Spleen (tissue), 11 donors: ENCODE measurements around the gene PGLYRP2. TPM values are rescaled to one million over a fixed set of nuclear protein-coding genes. Genes with fewer than 3 reads are reported as not detected.

Source experiments
- DNase-seq: peaks from one replicate; pipeline ENCODE4 v3.0.0-alpha.2; 2020
- H3K27ac ChIP-seq, 8 donors: fragments of 200-600 bp; sonication (generic) in 7 of 8; 1 replicate in 4 of 8; 2 replicates in 4 of 8; pipeline versions ENCODE4 v1.5.0 to v1.8.0; 2016 to 2021; ENCODE audit warnings: inconsistent platforms in 4 of 8, mild to moderate bottlenecking in 4 of 8, moderate library complexity in 1 of 8
- H3K27me3 ChIP-seq, 7 donors: fragments of 200-600 bp; sonication (generic) in 6 of 7; replicated peaks in 1 of 7; 1 replicate in 4 of 7; 2 replicates in 3 of 7; pipeline versions ENCODE4 v1.5.0 to v1.8.0; 2016 to 2021; ENCODE audit warnings: inconsistent platforms in 3 of 7, mild to moderate bottlenecking in 1 of 7
- H3K36me3 ChIP-seq, 6 donors: fragments of 200-600 bp; sonication (generic) in 5 of 6; 1 replicate in 4 of 6; 2 replicates in 2 of 6; pipeline versions ENCODE4 v1.5.0 to v1.8.0; 2016 to 2021; ENCODE audit warnings: inconsistent platforms in 2 of 6
- H3K4me1 ChIP-seq, 6 donors: fragments of 200-600 bp; sonication (generic) in 5 of 6; 1 replicate in 3 of 6; 2 replicates in 3 of 6; pipeline versions ENCODE4 v1.5.0 to v1.8.0; 2016 to 2021; ENCODE audit warnings: inconsistent platforms in 3 of 6
- H3K4me3 ChIP-seq, 8 donors: fragments of 200-600 bp; sonication (generic) in 7 of 8; 1 replicate in 4 of 8; 2 replicates in 4 of 8; pipeline versions ENCODE4 v1.5.0 to v1.8.0; 2016 to 2021; ENCODE audit warnings: inconsistent platforms in 4 of 8, mild to moderate bottlenecking in 4 of 8, moderate library complexity in 2 of 8
- H3K9me3 ChIP-seq, 8 donors: fragments of 200-600 bp; sonication (generic) in 7 of 8; 1 replicate in 4 of 8; 2 replicates in 4 of 8; pipeline versions ENCODE4 v1.5.0 to v1.8.0; 2016 to 2021; ENCODE audit warnings: inconsistent platforms in 4 of 8
- CTCF ChIP-seq, 11 experiments: fragments of 200-600 bp in 7 of 11; fragments of 450-650 bp in 4 of 11; sonication (generic) in 4 of 11; IDR thresholded peaks in 8 of 11; conservative IDR thresholded peaks in 3 of 11; 1 replicate in 7 of 11; 2 replicates in 4 of 11; pipeline versions ENCODE4 v1.4.0 to v1.8.0; 2016 to 2021; ENCODE audit warnings: antibody characterized with exemption in 11 of 11, inconsistent platforms in 4 of 11, mild to moderate bottlenecking in 1 of 11
- POLR2A ChIP-seq, 3 donors: fragments of 450-650 bp; IDR thresholded peaks; one replicate each; pipeline ENCODE4 v1.5.1; 2017; ENCODE audit warnings: antibody characterized with exemption in 3 of 3, mild to moderate bottlenecking in 1 of 3
- POLR2AphosphoS5 ChIP-seq, 3 donors: sonication (generic); formaldehyde crosslinking; IDR thresholded peaks; one replicate each; pipeline ENCODE4 v1.5.1; 2017; ENCODE audit warnings: antibody characterized with exemption in 3 of 3
- WGBS, 5 donors: extraction: QIAGEN DNeasy Blood & Tissue Kit in 3 of 5; methylation state at CpG; one replicate each; pipeline versions ENCODE4 v1.1.5 to v1.1.7; 2013 to 2018; 5-methylcytosine and 5-hydroxymethylcytosine counted together
- intact Hi-C: fragments of 100-400 bp; cut with DNase I; formaldehyde crosslinking; loops from one replicate; pipeline ENCODE4 v1.15.0; 2023; ENCODE audit warnings: low total_unique reads
- polyA plus RNA-seq, 3 donors: library from polyadenylated mRNA; stranded (reverse); fragments of 200-250 nt; gene quantifications; one replicate each; pipeline ENCODE4 v1.2.1, GENCODE V29; 2013
- total RNA-seq, 7 donors: library from RNA; depleted of rRNA in 3 of 7; stranded (reverse); fragments of >200 nt in 3 of 7; fragmentation: NEBNext Ultra II Directional in 4 of 7; extraction: Animal tissue kit (Norgen Biotek cat#: 25700) in 4 of 7; gene quantifications; one replicate each; pipeline versions ENCODE4 v1.1.0 to v1.2.1, GENCODE V29; 2016 to 2021
- donor health status: healthy with polysubstance abuse.
- donor health status: DM: no; HTN: no; CAD: no; lungs with moderate emphysema.
- donor health status: DM: no; HTN: no; CAD: no.
- donor health status: Bipolar disorder and iron deficiency.
- donor health status: healthy.
- donor health status: DM: no; HTN: no; CAD: no.
- donor health status: DM: yes; HTN: yes; CAD: no.

The PGLYRP2 gene
- total and polyA plus RNA-seq, 10 donors, result 0.02 to 0.16 (median 0.08) TPM; not detected in 6

GRCh38 chr19:15457701-15458484, 21.4 kb downstream of the PGLYRP2 start:
- no peak overlapping the region for H3K27ac ChIP-seq
- H3K36me3 ChIP-seq, result peaks cover 0 to 99% (median 75%) of the 10 kb centered on the region in 6 donors
- H3K4me1 ChIP-seq, result peaks cover 0 to 53% (median 17%) of the 10 kb centered on the region in 6 donors
- H3K27me3 ChIP-seq, result peaks cover 0 to 36% (median 11%) of the 10 kb centered on the region in 7 donors
- WGBS, 5 donors, result 56 to 84% (median 75%) methylated on average over 42 to 54 of the region's 54 CpGs
- H3K9me3 ChIP-seq, result no peaks in the 10 kb centered on the region
- intact Hi-C loops, result no loop called here
- H3K4me3 ChIP-seq, result peak overlapping the region in 1 of 8 donors; percentile 19
- no peak for DNase-seq
- TF ChIP-seq POLR2A (IDR thresholded peaks at IDR 0.05), result no peak
- TF ChIP-seq CTCF (IDR thresholded peaks at IDR 0.05 in 8 of 11, conservative IDR thresholded peaks at IDR 0.05 in 3 of 11), result no peak
- TF ChIP-seq POLR2AphosphoS5 (IDR thresholded peaks at IDR 0.05), result peak in 1 of 3 donors; percentile 32

- Histone ChIP-seq H3K4me3 (peak overlapping the region in 1 of 8 donors; percentile 19), H3K9me3 (no peaks in the 10 kb centered on the region), H3K27ac (no peak overlapping the region), H3K36me3 (peaks cover 0 to 100% (median 82%) of the 10 kb centered on the region in 6 donors), H3K4me1 (peaks cover 0 to 50% (median 12%) of the 10 kb centered on the region in 6 donors), H3K27me3 (peaks cover 0 to 36% (median 11%) of the 10 kb centered on the region in 7 donors)
- TF ChIP-seq POLR2AphosphoS5 (IDR thresholded peaks at IDR 0.05), result peak in 1 of 3 donors; percentile 43
- TF ChIP-seq POLR2A (IDR thresholded peaks at IDR 0.05), result no peak
- 58 to 89% (median 79%) methylated on average over 56 to 86 of the region's 86 CpGs for WGBS, 5 donors
- intact Hi-C loops, result no loop called here
- no peak for DNase-seq
Measured at GRCh38 chr19:15456871-15457700, 22.2 kb downstream of the PGLYRP2 start.

- peaks cover 0 to 36% (median 11%) of the 10 kb centered on the region in 7 donors for H3K27me3 ChIP-seq
- H3K36me3 ChIP-seq, result peaks cover 0 to 100% (median 83%) of the 10 kb centered on the region in 6 donors
- intact Hi-C loops, result no loop called here
- H3K4me1 ChIP-seq, result peaks cover 0 to 47% (median 6%) of the 10 kb centered on the region in 6 donors
- 66 to 86% (median 78%) methylated on average over 8 to 14 of the region's 14 CpGs for WGBS, 5 donors
- no peak for DNase-seq
- no peak overlapping the region for H3K4me3 ChIP-seq
- peak in 2 of 3 donors; percentile 9 to 60 for TF ChIP-seq POLR2AphosphoS5 (IDR thresholded peaks at IDR 0.05)
- no peak for TF ChIP-seq CTCF (IDR thresholded peaks at IDR 0.05 in 8 of 11, conservative IDR thresholded peaks at IDR 0.05 in 3 of 11)
- TF ChIP-seq POLR2A (IDR thresholded peaks at IDR 0.05), result no peak
- H3K27ac ChIP-seq, result no peak overlapping the region
- H3K9me3 ChIP-seq, result no peaks in the 10 kb centered on the region
Measured at GRCh38 chr19:15456441-15456840, 22.9 kb downstream of the PGLYRP2 start.

GRCh38 chr19:15455996-15456395, 23.3 kb downstream of the PGLYRP2 start:
- H3K27me3 ChIP-seq, result peaks cover 0 to 36% (median 11%) of the 10 kb centered on the region in 7 donors
- peaks cover 0 to 47% (median 5%) of the 10 kb centered on the region in 6 donors for H3K4me1 ChIP-seq
- H3K4me3 ChIP-seq, result no peak overlapping the region
- DNase-seq, result no peak
- H3K27ac ChIP-seq, result no peak overlapping the region
- no peaks in the 10 kb centered on the region for H3K9me3 ChIP-seq
- whole genome bisulfite sequencing, 5 donors, result 93 to 96% (median 94%) methylated on average over 9 of the region's 9 CpGs
- peaks cover 0 to 100% (median 83%) of the 10 kb centered on the region in 6 donors for H3K36me3 ChIP-seq
- TF ChIP-seq POLR2AphosphoS5 (IDR thresholded peaks at IDR 0.05) (no peak), CTCF (IDR thresholded peaks at IDR 0.05 in 8 of 11, conservative IDR thresholded peaks at IDR 0.05 in 3 of 11) (no peak), POLR2A (IDR thresholded peaks at IDR 0.05) (no peak)
- intact Hi-C loops, result no loop called here
